Inferior parietal cortex (tissue), 1 donor: ENCODE measurements around the gene SMARCA2.
A peak's percentile ranks its signal among the peaks of the same experiment; 100 is the strongest.

Experiments used
- DNase-seq: peaks from one replicate; pipeline ENCODE4 v3.0.0-alpha.2; 2016; ENCODE audit errors: extremely low spot score

Gene SMARCA2

DNA sequence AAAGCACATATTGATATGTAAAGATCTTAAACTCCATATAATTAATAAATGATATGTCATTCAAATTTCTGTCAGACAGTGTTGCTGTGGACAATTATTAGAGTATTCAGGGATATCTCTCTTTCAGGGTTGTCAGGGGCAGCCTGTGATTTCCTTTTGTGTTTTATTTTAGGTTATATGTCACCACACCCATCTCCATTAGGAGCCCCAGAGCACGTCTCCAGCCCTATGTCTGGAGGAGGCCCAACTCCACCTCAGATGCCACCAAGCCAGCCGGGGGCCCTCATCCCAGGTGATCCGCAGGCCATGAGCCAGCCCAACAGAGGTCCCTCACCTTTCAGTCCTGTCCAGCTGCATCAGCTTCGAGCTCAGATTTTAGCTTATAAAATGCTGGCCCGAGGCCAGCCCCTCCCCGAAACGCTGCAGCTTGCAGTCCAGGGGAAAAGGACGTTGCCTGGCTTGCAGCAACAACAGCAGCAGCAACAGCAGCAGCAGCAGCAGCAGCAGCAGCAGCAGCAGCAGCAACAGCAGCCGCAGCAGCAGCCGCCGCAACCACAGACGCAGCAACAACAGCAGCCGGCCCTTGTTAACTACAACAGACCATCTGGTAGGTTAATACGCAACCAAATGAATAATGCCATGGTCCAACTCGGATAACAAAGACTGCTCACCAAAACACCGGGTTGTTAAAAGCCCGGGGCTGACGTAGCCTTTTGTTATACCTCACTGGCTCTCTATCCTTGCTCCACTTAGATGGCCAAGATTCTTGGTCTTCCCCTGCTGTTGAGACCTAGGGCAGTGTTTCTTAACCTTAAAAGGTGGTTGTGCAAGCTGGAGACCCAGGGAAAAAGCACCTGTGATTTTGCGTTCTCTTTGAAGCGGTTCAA is 24.4 kb downstream of the SMARCA2 start:
- no peak for DNase-seq

DNA sequence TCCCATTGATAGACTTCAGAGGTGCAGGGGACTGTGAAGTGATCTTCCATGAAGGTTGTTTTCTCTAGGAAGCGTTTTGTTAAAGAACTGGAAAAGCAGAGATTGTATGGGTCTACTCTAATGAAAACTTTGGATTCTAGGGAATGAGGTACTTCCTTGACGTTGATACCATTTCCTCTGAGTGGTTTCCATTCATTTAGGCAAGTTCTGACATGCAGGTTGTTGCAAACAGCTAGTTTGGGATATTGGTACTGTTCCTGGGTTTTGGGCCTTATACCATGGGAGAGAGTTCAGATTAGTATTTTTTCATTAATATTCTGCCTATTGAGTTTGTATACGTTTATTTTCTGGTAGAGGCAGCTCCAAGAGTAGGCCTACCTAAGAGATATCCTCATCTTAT is 25.7 kb downstream of the SMARCA2 start:
- no peak for DNase-seq

DNA sequence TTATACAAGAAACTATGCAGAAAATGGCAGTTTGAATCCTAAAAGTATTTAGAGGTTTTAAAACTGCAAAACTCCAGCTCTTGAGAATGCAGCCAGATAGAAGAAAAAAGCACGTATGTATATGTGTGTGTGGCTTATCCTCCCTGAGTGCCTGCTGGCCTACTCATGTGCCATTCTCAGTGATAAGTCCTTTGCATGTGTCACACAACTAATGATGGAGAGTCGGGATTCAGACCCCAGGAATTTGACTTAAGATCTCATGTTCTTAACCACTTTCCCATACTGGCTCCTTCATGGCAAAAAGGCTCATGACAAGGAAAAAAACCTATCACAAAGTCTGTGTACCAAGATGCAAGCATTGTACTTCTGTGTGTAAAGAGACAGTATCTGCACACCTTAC is 26.6 kb downstream of the SMARCA2 start:
- DNase-seq, result no peak

DNA sequence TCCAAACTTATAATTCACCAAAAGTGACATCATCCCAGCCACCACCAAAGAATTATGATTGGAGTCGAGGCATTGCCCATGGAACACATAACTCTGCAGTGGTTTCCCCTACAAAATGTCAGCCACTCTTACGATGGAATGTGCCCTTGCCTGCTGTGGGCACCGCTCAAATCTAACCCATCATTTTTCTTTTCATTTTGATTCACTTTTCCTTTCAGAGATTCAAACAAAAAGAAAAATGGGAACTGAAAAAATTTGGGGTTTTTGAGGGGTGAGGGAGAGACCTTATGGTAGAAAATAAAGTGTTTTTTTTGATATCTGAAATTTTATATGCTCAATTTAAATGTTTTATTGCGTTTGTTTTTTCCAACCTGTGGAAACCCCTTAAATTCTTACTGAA is 28.1 kb downstream of the SMARCA2 start:
- no peak for DNase-seq

DNA sequence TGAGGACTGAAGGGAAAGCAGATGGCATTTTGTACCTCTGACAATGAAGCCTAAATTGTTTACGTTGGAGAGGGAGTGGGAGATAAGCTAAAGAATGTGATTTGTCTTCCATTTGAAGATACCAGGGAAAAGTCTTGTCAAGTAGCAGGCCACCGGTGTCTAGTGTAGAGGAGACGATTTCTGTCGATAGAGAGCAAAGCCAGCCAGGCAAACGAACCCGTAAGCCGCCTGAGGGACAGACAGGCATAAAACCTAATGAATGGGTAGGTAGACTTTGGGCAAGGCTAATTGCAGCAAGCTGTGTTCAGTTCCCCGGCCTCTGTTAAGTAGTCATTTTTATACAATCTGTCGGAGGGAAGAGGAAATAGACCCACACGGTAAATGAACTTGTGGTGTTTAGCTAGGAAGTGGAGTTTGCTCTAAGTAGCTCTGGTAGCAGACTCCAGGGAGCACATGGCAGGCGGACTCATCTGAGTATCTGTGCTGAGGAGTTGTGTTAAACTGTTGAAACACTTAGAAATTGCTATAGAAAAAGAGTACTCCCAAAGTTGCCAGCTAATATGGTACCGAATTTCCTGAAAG is 28.8 kb downstream of the SMARCA2 start:
- DNase-seq, result no peak

DNA sequence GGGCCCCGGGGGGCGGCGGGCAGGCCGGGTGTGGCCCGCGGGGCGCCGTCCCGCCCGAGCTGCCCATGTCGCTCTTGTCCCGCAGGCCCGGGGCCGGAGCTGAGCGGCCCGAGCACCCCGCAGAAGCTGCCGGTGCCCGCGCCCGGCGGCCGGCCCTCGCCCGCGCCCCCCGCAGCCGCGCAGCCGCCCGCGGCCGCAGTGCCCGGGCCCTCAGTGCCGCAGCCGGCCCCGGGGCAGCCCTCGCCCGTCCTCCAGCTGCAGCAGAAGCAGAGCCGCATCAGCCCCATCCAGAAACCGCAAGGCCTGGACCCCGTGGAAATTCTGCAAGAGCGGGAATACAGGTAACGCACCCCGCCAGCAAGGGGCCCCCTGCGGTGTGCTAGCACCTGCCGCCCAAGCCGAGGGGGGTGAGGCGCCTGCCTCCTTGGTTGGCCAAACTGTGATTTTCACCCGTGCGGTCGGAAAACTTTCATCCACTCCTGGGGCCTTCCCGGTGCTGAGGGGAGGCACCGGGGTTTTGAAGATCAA is 32.1 kb downstream of the SMARCA2 start:
- no peak for DNase-seq

DNA sequence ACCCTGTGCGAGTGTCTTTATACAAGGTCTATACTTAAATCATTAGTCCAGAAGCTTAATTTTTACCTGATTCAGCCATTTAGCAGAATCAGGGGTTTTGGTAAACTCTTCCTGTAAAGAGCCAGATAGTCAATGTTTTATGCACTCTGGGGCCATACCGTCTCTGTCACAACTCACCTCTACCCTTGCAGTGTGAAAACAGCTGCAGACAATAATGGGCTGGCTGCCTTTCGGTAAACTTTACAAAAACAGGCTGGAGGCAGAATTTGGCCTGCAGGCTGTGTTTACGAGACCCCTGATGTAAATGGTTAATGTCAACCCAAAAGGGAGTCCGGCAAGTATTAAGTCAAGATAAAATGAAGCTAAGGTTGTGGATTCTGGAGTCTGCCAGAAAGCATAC is 32.8 kb downstream of the SMARCA2 start:
- no peak for DNase-seq

DNA sequence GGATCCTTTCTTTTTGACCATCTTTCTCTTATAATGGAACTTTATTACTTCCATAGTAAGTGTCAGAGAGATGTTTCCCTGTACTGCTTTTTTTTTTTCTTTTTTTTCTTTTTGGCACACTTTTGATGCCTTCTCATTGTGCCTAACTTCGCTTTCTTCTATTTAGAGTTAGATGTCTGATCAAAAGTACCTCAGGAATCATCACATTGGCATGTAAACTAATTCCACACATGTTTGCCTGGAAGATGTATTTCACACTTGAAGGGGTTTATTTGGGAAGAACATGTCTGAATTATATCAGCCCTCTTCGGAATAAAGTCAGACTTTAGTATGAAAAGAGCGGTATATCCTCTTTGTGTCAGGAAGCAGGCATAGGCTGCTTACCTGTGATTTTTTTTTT is 35.1 kb downstream of the SMARCA2 start:
- no peak for DNase-seq

DNA sequence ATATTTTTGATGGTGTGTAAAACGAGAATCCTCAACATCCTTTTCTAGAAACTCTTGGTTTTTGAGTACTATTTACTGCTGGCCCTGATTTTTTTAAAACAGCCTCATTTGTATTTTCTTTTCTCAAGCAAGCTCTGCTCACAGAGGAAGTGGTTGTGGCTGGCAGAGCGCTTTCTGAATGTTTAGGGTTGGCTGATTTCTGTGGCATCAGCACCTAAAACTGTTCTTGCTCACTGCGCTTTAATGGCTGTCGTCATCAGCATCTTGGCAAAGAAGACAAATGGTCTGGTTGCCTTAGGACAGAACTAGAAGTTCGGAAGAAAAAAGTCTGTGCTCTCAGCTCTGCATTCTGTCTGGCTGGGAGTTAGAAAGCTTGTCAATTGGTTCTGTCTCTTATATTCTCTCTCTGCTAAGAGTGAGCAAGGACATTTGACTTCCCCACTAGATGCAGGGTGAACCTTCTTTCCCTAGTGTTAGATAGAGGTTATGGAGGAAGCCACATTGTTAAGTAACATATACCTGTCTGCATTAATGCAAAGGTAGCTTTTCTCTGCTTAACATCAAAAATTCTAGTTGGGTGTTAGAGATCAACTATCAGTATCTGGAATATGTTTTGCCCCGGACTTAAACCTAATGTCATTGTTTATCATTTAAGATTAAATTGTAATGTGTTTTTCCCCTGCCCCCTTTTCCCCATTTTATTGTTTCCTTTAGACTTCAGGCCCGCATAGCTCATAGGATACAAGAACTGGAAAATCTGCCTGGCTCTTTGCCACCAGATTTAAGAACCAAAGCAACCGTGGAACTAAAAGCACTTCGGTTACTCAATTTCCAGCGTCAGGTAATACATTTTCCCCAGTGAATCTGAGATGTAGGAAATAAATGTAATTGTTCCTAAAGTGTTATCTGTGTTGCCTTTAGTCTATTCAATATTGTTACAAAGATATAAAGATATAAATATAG is 39.0 kb downstream of the SMARCA2 start:
- peak; percentile 72 for DNase-seq

DNA sequence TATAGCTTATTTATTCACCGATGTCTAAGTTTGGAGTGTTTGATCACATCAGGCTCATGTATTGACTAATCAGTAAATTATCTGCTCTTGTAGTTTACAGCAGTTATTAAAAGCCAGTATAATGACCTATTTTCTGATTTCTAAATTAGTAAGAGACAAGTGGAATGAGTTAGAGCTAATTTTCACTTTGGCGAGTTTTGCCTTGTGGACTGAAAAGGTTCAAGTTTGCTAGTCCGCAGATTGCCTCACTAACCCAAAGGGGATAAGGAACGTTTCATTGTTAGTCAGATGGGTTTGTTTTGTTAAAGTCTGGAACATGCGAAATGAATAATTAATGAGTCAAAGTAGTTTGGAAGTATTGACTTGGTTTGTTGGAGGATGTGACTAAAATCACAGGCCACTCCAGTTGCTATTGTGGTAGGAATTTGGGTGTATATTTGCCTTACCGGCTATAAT is 40.1 kb downstream of the SMARCA2 start:
- no peak for DNase-seq

DNA sequence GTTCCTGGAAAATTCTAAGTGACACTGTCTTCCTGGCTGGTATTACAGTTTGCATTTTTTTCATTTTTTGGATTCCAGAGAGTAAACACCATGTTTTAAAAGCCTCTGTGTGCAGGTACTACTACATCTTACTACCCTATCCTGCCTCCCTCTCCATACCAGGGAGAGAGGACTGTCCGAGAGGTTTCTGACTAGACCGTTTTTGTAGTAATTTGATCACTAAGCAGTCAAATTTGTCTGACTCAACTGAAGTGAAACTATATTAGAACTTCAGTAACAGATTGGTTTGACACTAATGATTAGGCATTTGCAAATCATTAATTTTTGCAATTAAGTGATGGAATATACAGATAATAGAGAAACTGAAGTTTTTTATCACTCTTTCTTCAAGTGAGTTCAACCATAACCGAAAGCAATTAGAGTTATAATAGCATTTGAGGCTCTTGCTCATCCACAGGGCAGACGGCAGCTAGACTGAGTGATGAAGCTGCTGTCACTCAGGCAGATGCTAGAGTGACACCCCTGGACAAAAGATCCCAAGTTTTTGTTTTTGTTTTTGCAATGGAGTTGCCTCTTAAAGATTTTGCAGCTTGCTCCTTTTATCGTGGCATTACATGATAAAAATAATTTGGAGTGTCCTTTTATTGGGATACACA is 44.3 kb downstream of the SMARCA2 start:
- DNase-seq, result no peak

DNA sequence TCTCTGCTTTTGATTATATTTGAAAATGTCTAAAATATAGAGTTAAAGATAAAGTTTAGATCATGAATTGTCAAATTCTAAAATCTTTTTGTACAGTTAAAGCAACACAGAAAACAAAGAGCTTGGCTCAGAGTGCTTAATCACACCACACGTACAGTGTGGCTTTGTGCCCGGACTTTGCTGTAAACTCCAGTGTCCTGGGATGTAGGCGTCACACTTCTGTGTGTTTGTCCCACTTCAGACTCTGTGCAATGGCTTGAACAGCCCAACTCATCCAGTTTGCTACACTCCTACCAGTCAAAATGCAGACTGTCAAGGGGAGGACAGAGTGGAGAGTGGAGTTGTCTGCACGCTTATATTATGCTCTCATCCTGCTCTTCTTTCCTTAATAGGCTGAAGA is 45.3 kb downstream of the SMARCA2 start:
- DNase-seq, result no peak

DNA sequence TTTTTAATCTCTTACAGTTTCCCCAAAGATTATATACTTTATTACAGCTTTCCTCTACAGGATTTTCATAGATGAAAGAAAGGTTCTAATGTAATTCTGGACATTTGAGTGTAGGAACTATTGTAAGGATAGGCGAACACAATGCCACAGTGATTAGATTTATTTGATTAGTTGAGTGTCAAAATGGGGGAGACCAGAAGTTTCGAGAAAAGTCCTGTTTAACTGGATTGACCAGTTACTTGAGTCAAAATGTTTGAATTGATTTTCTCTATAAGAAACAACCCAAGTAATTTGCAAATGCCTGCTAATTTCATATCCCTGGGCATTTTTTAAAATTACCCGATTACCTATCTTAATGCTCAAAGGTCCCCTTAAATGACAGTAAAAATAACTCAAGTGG is 50.6 kb downstream of the SMARCA2 start:
- DNase-seq, result no peak

DNA sequence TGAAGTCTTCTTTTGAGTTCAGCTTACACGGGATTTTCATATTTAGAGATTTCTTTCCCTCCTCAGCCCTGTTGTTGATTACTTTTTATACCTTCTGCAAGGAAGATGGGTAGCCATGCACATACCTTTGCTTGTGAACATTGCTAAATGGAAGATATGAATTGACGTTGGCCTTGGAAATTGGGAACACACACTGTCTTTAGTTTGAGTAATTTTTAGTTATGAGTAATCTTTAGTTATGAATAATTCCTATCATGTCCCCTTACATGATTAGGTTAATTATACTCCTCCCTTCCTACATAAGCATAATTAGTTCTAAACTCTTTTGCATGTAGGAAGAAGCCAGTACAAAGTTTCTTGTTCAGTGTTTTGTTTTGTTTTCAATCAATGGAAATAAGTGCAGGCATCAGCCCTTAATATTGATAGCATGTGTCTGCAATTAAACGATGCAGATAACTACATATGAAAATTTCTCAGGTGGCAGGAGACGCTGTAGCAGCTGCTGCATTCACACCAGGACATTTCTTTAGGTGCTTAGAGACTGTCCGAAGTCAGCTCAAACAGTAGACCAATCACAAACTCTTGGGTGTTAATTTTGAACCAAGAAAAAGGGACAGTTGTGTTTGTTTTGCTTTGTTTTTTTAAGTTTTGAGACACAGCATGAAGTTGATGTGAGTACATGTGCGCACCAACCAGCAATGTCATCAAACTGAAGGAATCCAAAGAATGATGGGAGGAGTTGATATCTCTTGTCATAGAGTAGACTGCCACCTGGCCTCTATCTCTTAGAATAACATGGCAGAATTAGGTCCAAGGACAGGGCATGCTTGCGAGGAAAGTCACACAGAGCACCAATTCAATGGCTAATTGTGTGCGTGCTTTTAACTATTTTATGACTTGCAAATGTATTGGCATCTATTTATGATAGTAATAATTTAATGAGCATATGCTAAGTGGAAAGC is 51.4 kb downstream of the SMARCA2 start:
- no peak for DNase-seq

DNA sequence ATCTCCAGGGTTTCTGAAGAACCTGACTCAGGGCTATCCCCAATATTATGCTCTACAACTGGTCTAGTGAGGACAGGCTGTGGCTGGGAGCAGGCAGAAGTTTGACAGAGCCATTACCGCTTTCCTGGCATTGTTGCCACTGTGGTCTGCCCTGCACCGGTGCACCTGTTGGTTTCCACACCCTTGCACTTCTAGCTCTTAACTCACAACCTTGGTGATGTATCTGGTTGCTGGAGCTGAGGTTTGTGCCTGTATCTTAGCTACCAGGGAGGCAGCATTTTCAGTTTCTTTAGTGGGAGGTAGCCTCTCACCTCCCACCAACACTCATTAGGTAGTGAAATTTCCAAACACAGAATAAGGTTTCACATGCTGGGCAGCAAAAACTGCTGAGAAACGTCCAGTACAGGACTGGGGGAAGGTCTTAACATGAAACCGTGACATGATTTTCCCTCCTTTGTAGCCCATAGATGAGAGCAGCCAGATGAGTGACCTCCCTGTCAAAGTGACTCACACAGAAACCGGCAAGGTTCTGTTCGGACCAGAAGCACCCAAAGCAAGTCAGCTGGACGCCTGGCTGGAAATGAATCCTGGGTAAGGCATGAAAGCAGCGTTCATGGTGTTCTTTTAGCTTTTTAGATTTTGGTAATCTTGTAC is 57.7 kb downstream of the SMARCA2 start:
- no peak for DNase-seq

DNA sequence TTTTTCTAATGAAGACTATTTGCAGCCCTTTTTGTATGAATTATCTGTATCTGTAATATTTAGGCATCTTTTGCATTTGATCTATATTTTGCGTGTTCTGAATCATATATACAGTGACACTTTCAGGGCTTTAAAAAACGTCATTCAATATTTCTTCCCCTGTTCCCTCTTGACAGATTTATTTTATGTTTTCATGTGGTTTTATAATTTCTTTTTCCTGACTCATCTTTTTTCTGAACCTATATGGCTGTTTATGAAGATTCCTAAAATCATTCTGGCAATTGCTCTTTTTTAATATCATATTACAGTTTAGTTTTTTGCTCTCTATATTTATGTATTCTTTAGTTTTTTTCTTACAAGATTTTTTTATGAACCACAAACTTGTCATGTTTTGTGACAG is 67.6 kb downstream of the SMARCA2 start:
- no peak for DNase-seq

DNA sequence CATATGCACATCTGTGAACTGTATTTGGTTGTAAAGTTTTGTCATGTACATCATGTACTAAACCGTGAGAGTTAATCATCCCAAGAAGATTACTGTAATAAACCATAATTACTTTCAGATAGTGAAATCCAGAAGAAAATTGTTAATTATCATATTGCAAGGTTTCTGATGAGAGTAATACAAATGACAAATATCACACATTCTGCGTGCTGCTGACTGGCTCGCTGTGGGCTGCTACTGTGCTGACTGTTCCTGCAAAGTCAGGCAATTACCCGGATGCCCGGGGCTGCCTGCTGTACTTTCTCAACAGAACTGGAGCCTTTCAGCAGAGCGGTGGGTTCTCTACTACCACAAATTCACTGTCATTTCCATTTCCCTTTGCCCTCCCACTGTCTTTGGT is 68.3 kb downstream of the SMARCA2 start:
- DNase-seq, result no peak

DNA sequence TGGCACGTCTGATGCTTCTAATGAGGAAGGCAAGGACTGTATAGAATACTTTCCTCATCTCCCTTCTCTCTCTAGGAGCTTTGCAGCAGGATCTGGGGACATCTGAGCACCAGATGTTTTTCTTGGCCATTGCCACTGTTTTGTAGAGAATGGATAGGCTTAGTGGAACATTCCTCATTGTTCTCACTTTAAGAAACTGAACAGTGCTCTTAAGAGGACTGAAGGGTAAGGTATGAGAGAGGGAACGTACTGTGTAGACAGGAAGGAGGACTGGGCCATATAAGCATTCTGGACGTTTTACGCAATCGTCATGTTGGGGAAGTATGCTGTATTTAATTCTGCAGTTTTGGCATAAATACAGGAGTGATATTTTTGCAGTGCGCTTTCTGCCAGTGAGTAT is 70.6 kb downstream of the SMARCA2 start:
- DNase-seq, result no peak

DNA sequence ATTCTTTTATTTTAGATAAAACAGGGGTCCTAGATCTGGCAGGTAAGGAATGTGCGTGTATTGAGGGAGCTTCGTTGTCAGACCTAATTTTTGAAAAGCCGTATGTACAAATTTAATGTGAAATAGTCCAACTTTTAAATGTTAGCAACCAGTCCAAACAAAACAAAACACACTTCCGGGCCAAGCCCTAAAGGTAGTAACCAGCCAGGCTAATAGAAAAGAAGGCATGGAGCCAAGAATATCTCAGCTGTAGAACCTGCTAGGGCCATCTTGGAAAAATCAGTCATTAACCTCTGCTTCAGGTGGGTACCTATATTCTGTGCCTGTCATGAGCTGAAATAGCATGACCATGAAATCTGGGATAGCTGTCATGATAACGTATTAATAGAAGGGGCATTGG is 71.0 kb downstream of the SMARCA2 start:
- no peak for DNase-seq

DNA sequence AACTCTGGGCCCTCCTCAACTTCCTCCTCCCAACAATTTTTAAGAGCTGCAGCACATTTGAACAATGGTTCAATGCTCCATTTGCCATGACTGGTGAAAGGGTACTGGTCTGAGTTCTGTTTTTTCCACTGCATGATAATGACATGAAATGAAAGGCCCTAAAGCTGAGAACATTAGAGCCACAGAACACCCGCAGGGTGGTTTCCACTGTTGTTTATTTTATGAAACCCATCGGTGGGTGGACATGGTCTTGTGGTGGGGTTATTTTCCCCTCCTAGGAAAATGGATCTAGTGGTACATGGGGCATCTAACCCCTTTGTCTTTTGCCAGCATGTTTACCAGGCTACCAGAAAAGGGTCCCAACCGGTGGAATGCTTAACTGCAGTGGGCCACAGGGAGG is 71.8 kb downstream of the SMARCA2 start:
- DNase-seq, result no peak
